ENCODE results near the gene TEX19. TPM values are rescaled to one million over a fixed set of nuclear protein-coding genes. Genes with fewer than 3 reads are reported as not detected.
"Not testable (repeated sequence)": the region's sequence is repeated elsewhere in the genome, so short reads cannot be mapped to it uniquely, and the experiment has no call there.

TEX19 gene
- total RNA-seq, 3 donors from 2014 or later (not counting 1 experiment from before 2014, with no cell fraction given): not detected

- H3K4me1 Mint-ChIP-seq: peaks cover 11 to 14% of the 10 kb centered on the region in 2 donors
- no peak overlapping the region for H3K4me3 ChIP-seq (ENCODE audit: low read length)
- no peak overlapping the region for H3K4me3 Mint-ChIP-seq
- ATAC-seq (no peak), DNase-seq (no peak)
- no peaks in the 10 kb centered on the region for H3K9me3 ChIP-seq (ENCODE audit: control insufficient read depth, insufficient read depth, low read length)
- H3K36me3 ChIP-seq (ENCODE audit: control insufficient read depth, insufficient read depth, low read length): peaks cover 10% of the 10 kb centered on the region
- no peak overlapping the region for H3K27ac Mint-ChIP-seq
- H3K4me1 ChIP-seq (ENCODE audit: control insufficient read depth, insufficient read depth, low read length): peaks cover 12% of the 10 kb centered on the region
- WGBS (ENCODE audit: insufficient coverage): 94% methylated on average over 14 of the region's 14 CpGs
- no peaks in the 10 kb centered on the region for H3K36me3 Mint-ChIP-seq
- no peaks in the 10 kb centered on the region for H3K27me3 Mint-ChIP-seq (ENCODE audit: low read depth in 2 of 2)
- H3K27ac ChIP-seq (ENCODE audit: low read length): no peak overlapping the region
- TF ChIP-seq CTCF (IDR thresholded peaks at IDR 0.05): no peak
- H3K9me3 Mint-ChIP-seq: no peaks in the 10 kb centered on the region
- no peaks in the 10 kb centered on the region for H3K27me3 ChIP-seq (ENCODE audit: control insufficient read depth, insufficient read depth, low read length)
- intact Hi-C loops (cut with micrococcal nuclease): loop anchor here (10.0 kb wide), 1 partner anchor 165 kb away; no protein-coding TSS in a partner anchor
Measured at GRCh38 chr17:82410014-82410716, 51.1 kb downstream of the TEX19 start.

DNA sequence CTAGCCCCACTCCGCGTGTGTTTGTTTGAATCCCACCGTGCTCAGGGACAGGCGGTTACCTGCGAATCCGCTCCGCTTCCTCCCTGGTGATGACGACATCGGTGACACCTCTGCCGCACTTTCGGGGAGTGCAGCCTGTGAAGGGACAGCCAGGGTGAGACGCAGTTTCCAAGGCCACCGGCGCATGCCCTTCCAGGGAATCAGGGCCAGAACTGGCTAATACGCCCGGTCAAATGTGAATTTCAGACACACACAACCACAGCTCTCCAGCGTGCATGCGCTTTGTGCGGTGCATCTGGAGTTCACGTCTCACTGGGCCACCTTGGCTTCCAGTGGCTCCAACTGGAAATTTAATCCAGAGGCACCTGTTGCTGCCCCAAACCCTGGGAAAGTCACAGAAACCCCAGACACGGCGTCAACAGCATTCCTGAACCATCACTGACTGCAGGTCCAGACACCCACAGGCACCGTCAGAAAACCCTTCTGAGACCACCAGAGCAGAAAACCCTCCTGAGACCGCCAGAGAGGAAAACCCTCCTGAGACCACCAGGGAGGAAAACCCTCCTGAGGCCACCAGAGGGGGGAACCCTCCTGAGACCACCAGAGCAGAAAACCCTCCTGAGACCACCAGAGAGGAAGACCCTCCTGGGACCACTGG lies 52.5 kb downstream of the TEX19 start:
- no peaks in the 10 kb centered on the region for H3K36me3 Mint-ChIP-seq
- peaks cover 15 to 17% of the 10 kb centered on the region in 2 donors for H3K4me1 Mint-ChIP-seq
- H3K9me3 ChIP-seq (ENCODE audit: control insufficient read depth, insufficient read depth, low read length): no peaks in the 10 kb centered on the region
- no peak overlapping the region for H3K4me3 Mint-ChIP-seq
- H3K27me3 ChIP-seq (ENCODE audit: control insufficient read depth, insufficient read depth, low read length): no peaks in the 10 kb centered on the region
- no peak overlapping the region for H3K4me3 ChIP-seq (ENCODE audit: low read length)
- 98% methylated on average over 22 of the region's 24 CpGs for WGBS (ENCODE audit: insufficient coverage)
- no peaks in the 10 kb centered on the region for H3K9me3 Mint-ChIP-seq
- H3K27me3 Mint-ChIP-seq (ENCODE audit: low read depth in 2 of 2): no peaks in the 10 kb centered on the region
- no peak for ATAC-seq
- H3K27ac Mint-ChIP-seq: no peak overlapping the region
- peaks cover 12% of the 10 kb centered on the region for H3K4me1 ChIP-seq (ENCODE audit: control insufficient read depth, insufficient read depth, low read length)
- intact Hi-C loops (cut with micrococcal nuclease): loop anchor here (10.0 kb wide), 1 partner anchor 167 kb away; no protein-coding TSS in a partner anchor
- no peak for DNase-seq
- TF ChIP-seq CTCF (IDR thresholded peaks at IDR 0.05): no peak
- peaks cover 13% of the 10 kb centered on the region for H3K36me3 ChIP-seq (ENCODE audit: control insufficient read depth, insufficient read depth, low read length)
- H3K27ac ChIP-seq (ENCODE audit: low read length): no peak overlapping the region

DNA sequence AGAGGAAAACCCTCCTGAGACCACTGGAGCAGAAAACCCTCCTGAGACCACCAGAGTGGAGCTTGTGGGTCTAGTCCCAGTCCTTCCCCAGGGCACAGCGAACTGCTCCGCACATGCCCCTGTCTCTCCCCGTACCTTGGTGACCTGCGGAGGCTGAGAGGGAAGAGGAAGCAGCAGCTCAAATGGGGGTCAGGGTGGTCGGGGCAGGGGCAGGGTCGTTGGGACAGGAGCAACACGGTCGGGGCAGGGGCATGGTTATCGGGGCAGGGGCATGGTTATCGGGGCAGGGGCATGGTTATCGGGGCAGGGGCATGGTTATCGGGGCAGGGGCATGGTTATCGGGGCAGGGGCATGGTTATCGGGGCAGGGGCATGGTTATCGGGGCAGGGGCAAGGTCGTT lies 53.0 kb downstream of the TEX19 start:
- H3K36me3 Mint-ChIP-seq; H3K4me3 Mint-ChIP-seq; H3K27me3 Mint-ChIP-seq (ENCODE audit: low read depth in 2 of 2); H3K27me3 ChIP-seq (ENCODE audit: control insufficient read depth, insufficient read depth, low read length); ATAC-seq; H3K27ac Mint-ChIP-seq; H3K4me3 ChIP-seq (ENCODE audit: low read length); H3K27ac ChIP-seq (ENCODE audit: low read length); DNase-seq; H3K9me3 Mint-ChIP-seq; H3K9me3 ChIP-seq (ENCODE audit: control insufficient read depth, insufficient read depth, low read length): not testable (repeated sequence)
- intact Hi-C loops (cut with micrococcal nuclease): loop anchor here (10.0 kb wide), 1 partner anchor 167 kb away; no protein-coding TSS in a partner anchor
- Histone ChIP-seq H3K4me1 (ENCODE audit: control insufficient read depth, insufficient read depth, low read length) (peaks cover 12% of the 10 kb centered on the region), H3K36me3 (ENCODE audit: control insufficient read depth, insufficient read depth, low read length) (peaks cover 13% of the 10 kb centered on the region)
- H3K4me1 Mint-ChIP-seq: peaks cover 15 to 17% of the 10 kb centered on the region in 2 donors
- 91% methylated on average over 16 of the region's 16 CpGs for whole genome bisulfite sequencing (ENCODE audit: insufficient coverage)

All from natural killer cell (primary cell).